ENCODE measurements around the gene ANXA11. TPM values are rescaled to one million over a fixed set of nuclear protein-coding genes. Genes with fewer than 3 reads are reported as not detected.
"Not testable (repeated sequence)": the region's sequence is repeated elsewhere in the genome, so short reads cannot be mapped to it uniquely, and the experiment has no call there.

Gene ANXA11
- total RNA-seq, 2 donors from 2014 or later, result 104 to 134 TPM

DNA sequence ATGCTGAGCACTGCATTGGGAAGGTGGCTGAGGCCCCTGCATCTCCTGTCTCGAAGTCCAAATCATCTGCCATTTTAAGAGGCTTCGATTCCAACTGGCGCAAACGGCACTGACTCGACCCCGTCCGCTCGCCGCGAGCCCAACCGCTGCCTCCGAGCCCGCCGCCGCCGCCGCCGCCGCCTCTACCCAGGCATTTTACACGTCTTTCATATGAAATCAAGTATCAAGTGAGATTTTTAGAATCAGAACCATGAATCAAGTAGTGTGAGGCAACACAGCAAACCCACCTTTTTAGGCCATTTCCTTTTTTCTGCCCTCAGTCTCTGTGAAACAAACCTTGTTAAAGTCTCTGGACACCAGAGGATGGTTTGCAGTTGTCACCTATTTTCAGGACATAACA is 42.3 kb upstream of the ANXA11 start:
- not testable (repeated sequence) for H3K36me3 Mint-ChIP-seq (ENCODE audit: low read depth); H3K27ac Mint-ChIP-seq; H3K36me3 ChIP-seq (ENCODE audit: control insufficient read depth, insufficient read depth, low read length); H3K4me1 Mint-ChIP-seq; H3K27ac ChIP-seq (ENCODE audit: low read depth, low read length); H3K9me3 ChIP-seq (ENCODE audit: control insufficient read depth, low read length); DNase-seq; H3K4me3 ChIP-seq (ENCODE audit: low read length); H3K4me3 Mint-ChIP-seq; H3K27me3 Mint-ChIP-seq (ENCODE audit: insufficient read depth); H3K9ac ChIP-seq (ENCODE audit: extremely low read depth, low read length, poor library complexity, severe bottlenecking); H3K27me3 ChIP-seq (ENCODE audit: control insufficient read depth, insufficient read depth, low read length, poor library complexity, severe bottlenecking); H3K4me1 ChIP-seq (ENCODE audit: control insufficient read depth, insufficient read depth, low read length); H3K9me3 Mint-ChIP-seq
- 100% methylated on average over 12 of the region's 20 CpGs; no CpG with 5 or more reads in 1 of the 2 experiments for WGBS, 2 experiments (ENCODE audit: insufficient coverage in 1 of 2, insufficient read length in 1 of 2)

DNA sequence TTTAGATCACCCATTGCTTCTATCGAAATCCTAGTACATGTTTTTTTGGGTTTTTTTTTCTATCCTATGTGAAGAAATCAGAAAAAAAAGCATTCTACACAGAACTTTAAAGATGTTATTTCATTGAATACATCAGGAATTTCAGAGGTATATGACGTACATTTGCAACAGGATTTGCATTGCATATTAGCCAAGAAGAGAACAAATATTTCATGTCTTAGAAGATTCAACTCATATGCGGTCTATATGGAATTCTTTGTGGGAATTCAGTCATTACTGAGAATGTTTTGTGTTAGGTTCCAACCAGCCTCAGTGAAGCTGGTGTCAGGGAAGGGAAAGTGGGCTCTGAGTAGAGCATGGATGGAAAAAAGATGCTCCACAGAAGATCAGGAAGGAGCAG is 39.0 kb upstream of the ANXA11 start:
- not testable (repeated sequence) for H3K36me3 ChIP-seq (ENCODE audit: control insufficient read depth, insufficient read depth, low read length); H3K36me3 Mint-ChIP-seq (ENCODE audit: low read depth); H3K27ac ChIP-seq (ENCODE audit: low read depth, low read length); H3K27ac Mint-ChIP-seq; H3K27me3 Mint-ChIP-seq (ENCODE audit: insufficient read depth); H3K4me3 Mint-ChIP-seq; H3K9me3 ChIP-seq (ENCODE audit: control insufficient read depth, low read length); H3K4me3 ChIP-seq (ENCODE audit: low read length); H3K4me1 ChIP-seq (ENCODE audit: control insufficient read depth, insufficient read depth, low read length); H3K9ac ChIP-seq (ENCODE audit: extremely low read depth, low read length, poor library complexity, severe bottlenecking); H3K27me3 ChIP-seq (ENCODE audit: control insufficient read depth, insufficient read depth, low read length, poor library complexity, severe bottlenecking); H3K9me3 Mint-ChIP-seq; H3K4me1 Mint-ChIP-seq; DNase-seq
- 88% methylated on average over 1 of the region's 3 CpGs; no CpG with 5 or more reads in 1 of the 2 experiments for WGBS, 2 experiments (ENCODE audit: insufficient coverage in 1 of 2, insufficient read length in 1 of 2)

- not testable (repeated sequence) for H3K36me3 Mint-ChIP-seq (ENCODE audit: low read depth); H3K4me1 Mint-ChIP-seq; H3K9me3 ChIP-seq (ENCODE audit: control insufficient read depth, low read length); H3K36me3 ChIP-seq (ENCODE audit: control insufficient read depth, insufficient read depth, low read length); H3K27ac ChIP-seq (ENCODE audit: low read depth, low read length); H3K9ac ChIP-seq (ENCODE audit: extremely low read depth, low read length, poor library complexity, severe bottlenecking); H3K4me1 ChIP-seq (ENCODE audit: control insufficient read depth, insufficient read depth, low read length); H3K27me3 ChIP-seq (ENCODE audit: control insufficient read depth, insufficient read depth, low read length, poor library complexity, severe bottlenecking); H3K4me3 Mint-ChIP-seq; H3K27me3 Mint-ChIP-seq (ENCODE audit: insufficient read depth); H3K27ac Mint-ChIP-seq; DNase-seq; H3K4me3 ChIP-seq (ENCODE audit: low read length); H3K9me3 Mint-ChIP-seq
- no CpG with 5 or more reads among the region's 4 CpGs for WGBS, 2 experiments (ENCODE audit: insufficient coverage in 1 of 2, insufficient read length in 1 of 2)
Observed at GRCh38 chr10:80242341-80242740, 37.0 kb upstream of the ANXA11 start.

DNA sequence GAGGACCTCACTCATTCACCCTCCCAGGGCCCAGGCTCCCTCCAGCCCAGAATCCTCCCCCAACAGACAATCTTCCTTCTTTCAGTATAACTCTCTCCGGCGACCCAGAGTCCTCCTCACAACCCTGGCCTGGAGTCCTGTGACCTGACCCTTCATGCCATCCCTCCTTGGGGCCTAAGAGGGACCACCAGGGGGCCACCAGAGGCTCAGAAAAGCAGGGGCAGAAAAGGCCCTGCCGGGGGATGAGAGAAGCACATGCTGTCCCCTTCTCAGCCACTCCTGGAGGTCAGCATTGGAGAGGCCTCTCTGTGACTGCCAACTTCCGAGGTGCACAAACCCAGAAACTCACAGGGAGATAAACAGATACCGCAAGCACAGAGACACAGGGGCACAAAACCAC is 31.1 kb upstream of the ANXA11 start:
- not testable (repeated sequence) for H3K27me3 Mint-ChIP-seq (ENCODE audit: insufficient read depth); H3K4me3 Mint-ChIP-seq; H3K4me1 ChIP-seq (ENCODE audit: control insufficient read depth, insufficient read depth, low read length); H3K9me3 Mint-ChIP-seq; H3K36me3 ChIP-seq (ENCODE audit: control insufficient read depth, insufficient read depth, low read length); H3K36me3 Mint-ChIP-seq (ENCODE audit: low read depth); H3K27ac ChIP-seq (ENCODE audit: low read depth, low read length); DNase-seq; H3K27me3 ChIP-seq (ENCODE audit: control insufficient read depth, insufficient read depth, low read length, poor library complexity, severe bottlenecking); H3K4me3 ChIP-seq (ENCODE audit: low read length); H3K4me1 Mint-ChIP-seq; H3K9ac ChIP-seq (ENCODE audit: extremely low read depth, low read length, poor library complexity, severe bottlenecking); H3K9me3 ChIP-seq (ENCODE audit: control insufficient read depth, low read length)
- WGBS, 2 experiments (ENCODE audit: insufficient coverage in 1 of 2, insufficient read length in 1 of 2), result 79% methylated on average over 3 of the region's 5 CpGs; no CpG with 5 or more reads in 1 of the 2 experiments
- TF ChIP-seq CTCF (conservative IDR thresholded peaks at IDR 0.05), result peak; percentile 56
- peak overlapping the region; percentile 48 for H3K27ac Mint-ChIP-seq

GRCh38 chr10:80234331-80235235 is 29.2 kb upstream of the ANXA11 start:
- H3K4me3 Mint-ChIP-seq; DNase-seq; H3K27ac Mint-ChIP-seq; H3K9me3 Mint-ChIP-seq; H3K4me1 ChIP-seq (ENCODE audit: control insufficient read depth, insufficient read depth, low read length); H3K27me3 Mint-ChIP-seq (ENCODE audit: insufficient read depth); H3K36me3 Mint-ChIP-seq (ENCODE audit: low read depth); H3K27me3 ChIP-seq (ENCODE audit: control insufficient read depth, insufficient read depth, low read length, poor library complexity, severe bottlenecking); H3K9ac ChIP-seq (ENCODE audit: extremely low read depth, low read length, poor library complexity, severe bottlenecking); H3K4me3 ChIP-seq (ENCODE audit: low read length); H3K4me1 Mint-ChIP-seq; H3K36me3 ChIP-seq (ENCODE audit: control insufficient read depth, insufficient read depth, low read length); H3K9me3 ChIP-seq (ENCODE audit: control insufficient read depth, low read length); H3K27ac ChIP-seq (ENCODE audit: low read depth, low read length): not testable (repeated sequence)
- 81% methylated on average over 9 of the region's 11 CpGs; no CpG with 5 or more reads in 1 of the 2 experiments for WGBS, 2 experiments (ENCODE audit: insufficient coverage in 1 of 2, insufficient read length in 1 of 2)

DNA sequence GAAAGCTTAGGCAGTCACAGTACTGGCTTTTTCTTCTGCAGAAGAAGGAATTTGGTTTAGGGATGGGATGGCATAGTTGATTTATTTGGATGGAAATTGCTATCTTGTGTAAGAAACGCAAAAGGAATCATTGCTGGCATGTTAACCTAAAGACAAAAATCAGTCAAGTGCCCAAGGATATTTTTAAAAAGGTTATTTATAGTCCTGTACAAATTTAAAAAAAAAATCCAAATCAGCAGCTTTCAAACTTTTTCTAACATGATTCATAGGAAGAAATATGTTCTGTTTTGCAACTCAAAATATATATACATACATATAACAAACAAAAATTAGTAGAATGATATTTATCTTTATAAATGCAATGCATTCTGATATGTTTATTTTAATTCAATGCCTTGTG is 28.5 kb upstream of the ANXA11 start:
- not testable (repeated sequence) for H3K9me3 Mint-ChIP-seq, H3K27ac Mint-ChIP-seq, H3K4me3 Mint-ChIP-seq

More for the DNA sequence above, 28.5 kb upstream of the ANXA11 start:
- not testable (repeated sequence) for H3K9ac ChIP-seq (ENCODE audit: extremely low read depth, low read length, poor library complexity, severe bottlenecking); DNase-seq; H3K4me1 Mint-ChIP-seq; H3K27ac ChIP-seq (ENCODE audit: low read depth, low read length); H3K4me1 ChIP-seq (ENCODE audit: control insufficient read depth, insufficient read depth, low read length); H3K27me3 ChIP-seq (ENCODE audit: control insufficient read depth, insufficient read depth, low read length, poor library complexity, severe bottlenecking); H3K27me3 Mint-ChIP-seq (ENCODE audit: insufficient read depth); H3K36me3 Mint-ChIP-seq (ENCODE audit: low read depth); H3K36me3 ChIP-seq (ENCODE audit: control insufficient read depth, insufficient read depth, low read length); H3K9me3 ChIP-seq (ENCODE audit: control insufficient read depth, low read length); H3K4me3 ChIP-seq (ENCODE audit: low read length)
- WGBS, 2 experiments (ENCODE audit: insufficient coverage in 1 of 2, insufficient read length in 1 of 2), result 78% methylated on average over 1 of the region's 1 CpG; no CpG with 5 or more reads in 1 of the 2 experiments

Data from endodermal cell (in vitro differentiated cells).